Lung (tissue), 12 donors: ENCODE data around the gene ADAM11. TPM values are rescaled to one million over a fixed set of nuclear protein-coding genes. Genes with fewer than 3 reads are reported as not detected.

Source experiments
- ATAC-seq: fragments of 200-7000 bp; cut with Tn5 transposase; one replicate; pipeline ENCODE4 v1.9.1; 2020; ENCODE audit warnings: moderate number of reproducible peaks; ENCODE audit not compliant: insufficient read depth, low FRiP score
- DNase-seq, 3 donors: peaks; one replicate each; pipeline ENCODE4 v3.0.0-alpha.2; 2013 to 2017
- H3K27ac ChIP-seq, 2 donors: one replicate each; pipeline ENCODE4 v1.5.1; 2013; ENCODE audit warnings: mild to moderate bottlenecking in 2 of 2, moderate library complexity in 2 of 2, control low read depth in 1 of 2, inconsistent platforms in 1 of 2, low read depth in 1 of 2, low read length in 1 of 2
- H3K27me3 ChIP-seq, 3 donors: one replicate each; pipeline ENCODE4 v1.5.1; 2013; ENCODE audit warnings: low read length in 2 of 3; ENCODE audit not compliant: control insufficient read depth in 3 of 3, insufficient read depth in 3 of 3
- H3K36me3 ChIP-seq, 4 donors: one replicate each; pipeline ENCODE4 v1.5.1; 2013; ENCODE audit warnings: low read length in 4 of 4, mild to moderate bottlenecking in 1 of 4, moderate library complexity in 1 of 4; ENCODE audit not compliant: control insufficient read depth in 4 of 4, insufficient read depth in 4 of 4
- H3K4me1 ChIP-seq, 5 donors: one replicate each; pipeline ENCODE4 v1.5.1; 2013; ENCODE audit warnings: low read length in 5 of 5, mild to moderate bottlenecking in 2 of 5, moderate library complexity in 1 of 5; ENCODE audit not compliant: control insufficient read depth in 5 of 5, insufficient read depth in 5 of 5
- H3K4me3 ChIP-seq: one replicate; pipeline ENCODE4 v1.5.1; 2013; ENCODE audit warnings: mild to moderate bottlenecking, control low read depth, moderate library complexity
- H3K9ac ChIP-seq, 2 donors: one replicate each; pipeline ENCODE4 v1.5.1; 2013; ENCODE audit warnings: low read length in 2 of 2, control low read depth in 1 of 2; ENCODE audit not compliant: insufficient read depth in 1 of 2
- H3K9me3 ChIP-seq, 4 donors: one replicate each; pipeline ENCODE4 v1.5.1; 2013; ENCODE audit warnings: low read length in 3 of 4, mild to moderate bottlenecking in 1 of 4, moderate library complexity in 1 of 4; ENCODE audit not compliant: control insufficient read depth in 4 of 4, insufficient read depth in 3 of 4
- CTCF ChIP-seq: IDR thresholded peaks from 2 replicates; pipeline ENCODE4 v1.5.1; 2012; ENCODE audit warnings: mild to moderate bottlenecking; ENCODE audit errors: control extremely low read depth, extremely low read depth
- WGBS, 2 donors: extraction: QIAGEN DNeasy Blood & Tissue Kit; methylation state at CpG; one replicate each; pipeline ENCODE4 v1.1.7; 2013; 5-methylcytosine and 5-hydroxymethylcytosine counted together
- polyA plus RNA-seq, 2 donors: library from polyadenylated mRNA; stranded (reverse); fragments of 200-250 nt; gene quantifications; one replicate each; pipeline ENCODE4 v1.2.1, GENCODE V29; 2013
- total RNA-seq, 2 donors: library from RNA; depleted of rRNA in 1 of 2; stranded (reverse); fragments of >200 nt in 1 of 2; gene quantifications; one replicate each; pipeline ENCODE4 v1.2.1, GENCODE V29; 2014 to 2021
- donor health status: control.
- donor health status: control.
- donor health status: Bipolar disorder and iron deficiency.
- donor health status: healthy.
- donor health status: DM: yes; HTN: yes; CAD: no.

Gene ADAM11
- total and polyA plus RNA-seq, 4 donors, result 0.09 to 1.1 (median 0.18) TPM

DNA sequence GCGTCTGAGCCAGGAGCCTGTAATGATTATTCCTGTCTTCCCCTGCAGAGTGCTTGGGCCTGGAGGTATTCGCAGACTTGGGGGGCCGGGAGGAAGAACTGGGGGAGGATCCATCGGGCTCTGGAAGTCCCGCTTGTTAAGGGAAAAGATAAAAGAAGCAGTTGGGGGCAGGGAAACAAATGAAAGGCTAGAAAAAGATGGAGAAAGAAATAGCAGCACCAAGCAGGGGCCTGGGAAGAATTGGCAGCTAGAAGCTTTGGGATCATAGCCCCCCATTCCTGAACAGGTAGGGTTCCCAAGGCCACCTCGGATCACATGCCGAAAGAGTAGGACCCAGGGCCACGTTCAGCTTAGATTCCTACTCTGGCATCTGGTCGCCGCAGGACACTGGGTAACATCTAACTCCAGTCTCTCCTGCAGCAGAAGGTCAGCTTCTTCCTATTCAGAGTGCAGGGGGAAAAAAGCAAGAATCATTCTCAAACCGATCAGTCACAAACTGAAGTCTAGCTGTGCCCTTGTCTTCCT, 23.6 kb downstream of the ADAM11 start:
- WGBS, 2 donors, result 65 to 69% methylated on average over 11 of the region's 11 CpGs
- Histone ChIP-seq H3K27me3 (no peaks in the 10 kb centered on the region), H3K9me3 (no peaks in the 10 kb centered on the region), H3K4me3 (no peak overlapping the region), H3K36me3 (no peaks in the 10 kb centered on the region), H3K9ac (no peak overlapping the region), H3K27ac (peak overlapping the region; percentile 56 to 83), H3K4me1 (peaks cover 0 to 31% (median 13%) of the 10 kb centered on the region in 5 donors)
- no peak for TF ChIP-seq CTCF
- DNase-seq (no peak), ATAC-seq (no peak)

GRCh38 chr17:44785921-44786320, 27.1 kb downstream of the ADAM11 start:
- no peak for TF ChIP-seq CTCF
- DNase-seq, result peak in 1 of 3 donors; percentile 34
- no peak overlapping the region for H3K9ac ChIP-seq
- no peak for ATAC-seq
- peaks cover 0 to 21% (median 18%) of the 10 kb centered on the region in 5 donors for H3K4me1 ChIP-seq
- H3K36me3 ChIP-seq, result no peaks in the 10 kb centered on the region
- H3K27ac ChIP-seq, result peak overlapping the region in 1 of 2 donors; percentile 70
- H3K9me3 ChIP-seq, result peaks cover 0 to 2% (median 0%) of the 10 kb centered on the region in 4 donors
- WGBS, 2 donors, result 77 to 84% methylated on average over 7 of the region's 7 CpGs
- no peak overlapping the region for H3K4me3 ChIP-seq
- no peaks in the 10 kb centered on the region for H3K27me3 ChIP-seq

- no peak overlapping the region for H3K4me3 ChIP-seq
- H3K27me3 ChIP-seq, result no peaks in the 10 kb centered on the region
- no peak for ATAC-seq
- peaks cover 0 to 2% (median 0%) of the 10 kb centered on the region in 4 donors for H3K9me3 ChIP-seq
- H3K27ac ChIP-seq, result peak overlapping the region in 1 of 2 donors; percentile 74
- peaks cover 0 to 15% (median 14%) of the 10 kb centered on the region in 5 donors for H3K4me1 ChIP-seq
- TF ChIP-seq CTCF, result no peak
- 33 to 59% methylated on average over 16 of the region's 16 CpGs for WGBS, 2 donors
- H3K36me3 ChIP-seq, result no peaks in the 10 kb centered on the region
- DNase-seq, result peak in 1 of 3 donors; percentile 51
- no peak overlapping the region for H3K9ac ChIP-seq
These were observed 27.8 kb downstream of the ADAM11 start for GRCh38 chr17:44786551-44787081.
